H1 (cell line): ENCODE results near the gene KCNQ1. TPM values are rescaled to one million over a fixed set of nuclear protein-coding genes. Genes with fewer than 3 reads are reported as not detected.

ENCODE experiments used
- CBX8 ChIP-seq: fragments of 300-800, 300-1000 bp; sonication (generic); IDR thresholded peaks from 2 replicates; pipeline ENCODE4 v1.7.1; 2016; ENCODE audit warnings: low read depth, low read length, borderline replicate concordance
- NANOG ChIP-seq: IDR thresholded peaks from 2 replicates; pipeline ENCODE4 v1.6.1; 2011; ENCODE audit warnings: low read length, low read depth, mild to moderate bottlenecking, inconsistent platforms; ENCODE audit not compliant: insufficient read depth, poor library complexity, severe bottlenecking
- SAP30 ChIP-seq: fragments of 300-600 bp; sonication (generic); IDR thresholded peaks from 2 replicates; pipeline ENCODE4 v1.7.1; 2012; ENCODE audit warnings: low read length, moderate library complexity, mild to moderate bottlenecking, inconsistent platforms; ENCODE audit not compliant: insufficient read depth, insufficient replicate concordance
- TBP ChIP-seq: IDR thresholded peaks from 2 replicates; pipeline ENCODE4 v1.6.1; 2011; ENCODE audit warnings: low read depth, low read length, improper control_type of control experiment
- polyA plus RNA-seq, 7 experiments: library from polyadenylated mRNA; depleted of rRNA in 3 of 7; stranded (reverse) in 5 of 7; unstranded in 2 of 7; fragments of >200 nt in 5 of 7; fragments of 200-250 nt in 2 of 7; gene quantifications; 1 replicate in 5 of 7; 2 replicates in 1 of 7; 4 replicates in 1 of 7; pipeline versions ENCODE4 v1.2.1 to v1.2.3, GENCODE V29; 2011 to 2013; ENCODE audit warnings: missing spikeins in 2 of 7, mixed read lengths in 2 of 7
- total RNA-seq: library from RNA; stranded (reverse); fragmentation: NEBNext Ultra II Directional; extraction: Animal tissue kit (Norgen Biotek cat#: 25700); gene quantifications from 2 replicates; pipeline ENCODE4 v1.2.1, GENCODE V29; 2021
- TF ChIP-seq, protein P1 (sequence below), 3 experiments: IDR thresholded peaks; 1 replicate in 2 of 3; 2 replicates in 1 of 3; pipeline versions ENCODE4 v1.5.1 to v1.6.1; 2011; ENCODE audit warnings: low read length in 3 of 3, mild to moderate bottlenecking in 3 of 3, inconsistent platforms in 2 of 3, low read depth in 1 of 3, moderate library complexity in 1 of 3; ENCODE audit not compliant: insufficient read depth in 1 of 3; ENCODE audit errors: control extremely low read depth in 1 of 3

KCNQ1 gene
- total and polyA plus RNA-seq, 2 of the 8 experiments (the other 6 are each of a cell fraction or from before 2014, with no cell fraction given), result 1.9 to 2.0 TPM

- TF ChIP-seq, protein P1, sequence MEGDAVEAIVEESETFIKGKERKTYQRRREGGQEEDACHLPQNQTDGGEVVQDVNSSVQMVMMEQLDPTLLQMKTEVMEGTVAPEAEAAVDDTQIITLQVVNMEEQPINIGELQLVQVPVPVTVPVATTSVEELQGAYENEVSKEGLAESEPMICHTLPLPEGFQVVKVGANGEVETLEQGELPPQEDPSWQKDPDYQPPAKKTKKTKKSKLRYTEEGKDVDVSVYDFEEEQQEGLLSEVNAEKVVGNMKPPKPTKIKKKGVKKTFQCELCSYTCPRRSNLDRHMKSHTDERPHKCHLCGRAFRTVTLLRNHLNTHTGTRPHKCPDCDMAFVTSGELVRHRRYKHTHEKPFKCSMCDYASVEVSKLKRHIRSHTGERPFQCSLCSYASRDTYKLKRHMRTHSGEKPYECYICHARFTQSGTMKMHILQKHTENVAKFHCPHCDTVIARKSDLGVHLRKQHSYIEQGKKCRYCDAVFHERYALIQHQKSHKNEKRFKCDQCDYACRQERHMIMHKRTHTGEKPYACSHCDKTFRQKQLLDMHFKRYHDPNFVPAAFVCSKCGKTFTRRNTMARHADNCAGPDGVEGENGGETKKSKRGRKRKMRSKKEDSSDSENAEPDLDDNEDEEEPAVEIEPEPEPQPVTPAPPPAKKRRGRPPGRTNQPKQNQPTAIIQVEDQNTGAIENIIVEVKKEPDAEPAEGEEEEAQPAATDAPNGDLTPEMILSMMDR (IDR thresholded peaks at IDR 0.05; ENCODE audit: control extremely low read depth in 1 of 3, insufficient read depth in 1 of 3, low read depth in 1 of 3, low read length in 3 of 3), result no peak
- TF ChIP-seq NANOG, result no peak
- no peak for TF ChIP-seq SAP30
- TF ChIP-seq TBP, result no peak
- TF ChIP-seq CBX8, result no peak
These were observed 438.8 kb downstream of the KCNQ1 start (continued) for GRCh38 chr11:2883640-2883978.
